Testis (tissue), 2 donors: ENCODE data around the gene C1orf141.
"Not testable (repeated sequence)": the region's sequence is repeated elsewhere in the genome, so short reads cannot be mapped to it uniquely, and the experiment has no call there.

Source experiments
- CTCF ChIP-seq, 3 experiments: fragments of 450-650 bp in 2 of 3; fragments of 200-600 bp in 1 of 3; sonication (generic) in 1 of 3; IDR thresholded peaks; one replicate each; pipeline ENCODE4 v1.5.1; 2016 to 2019; ENCODE audit warnings: antibody characterized with exemption in 3 of 3, mild to moderate bottlenecking in 2 of 3, moderate library complexity in 1 of 3
- POLR2A ChIP-seq: fragments of 450-650 bp; IDR thresholded peaks from one replicate; pipeline ENCODE4 v1.6.1; 2017; ENCODE audit warnings: antibody characterized with exemption, mild to moderate bottlenecking, moderate library complexity

- not testable (repeated sequence) for TF ChIP-seq POLR2A; CTCF (IDR thresholded peaks at IDR 0.05)
Observed at GRCh38 chr1:67067655-67068054, 67.1 kb downstream of the C1orf141 start.
